HEK293T (cell line): ENCODE data around the gene ARPP19.
"Not testable (repeated sequence)": the region's sequence is repeated elsewhere in the genome, so short reads cannot be mapped to it uniquely, and the experiment has no call there.

ENCODE experiments used
- BHLHE40 ChIP-seq: fragments of 450-650 bp; IDR thresholded peaks from 2 replicates; pipeline ENCODE4 v1.6.1; 2016; ENCODE audit warnings: mild to moderate bottlenecking, moderate library complexity, borderline replicate concordance
- CTBP1 ChIP-seq: fragments of 450-650 bp; IDR thresholded peaks from 2 replicates; pipeline ENCODE4 v1.6.1; 2016; ENCODE audit warnings: borderline replicate concordance
- FOXA1 ChIP-seq: fragments of 450-650 bp; IDR thresholded peaks from 2 replicates; pipeline ENCODE4 v1.6.1; 2016; ENCODE audit warnings: mild to moderate bottlenecking
- FOXK2 ChIP-seq: fragments of 450-650 bp; IDR thresholded peaks from 2 replicates; pipeline ENCODE4 v1.6.1; 2016; ENCODE audit warnings: mild to moderate bottlenecking
- FOXM1 ChIP-seq: fragments of 450-650 bp; IDR thresholded peaks from 2 replicates; pipeline ENCODE4 v1.6.1; 2017; ENCODE audit warnings: mild to moderate bottlenecking, borderline replicate concordance
- L3MBTL2 ChIP-seq: fragments of 450-650 bp; conservative IDR thresholded peaks from 2 replicates; pipeline ENCODE4 v1.6.1; 2016; ENCODE audit warnings: mild to moderate bottlenecking
- NFRKB ChIP-seq: fragments of 450-650 bp; IDR thresholded peaks from 2 replicates; pipeline ENCODE4 v1.6.1; 2016; ENCODE audit warnings: mild to moderate bottlenecking, moderate library complexity
- SP1 ChIP-seq: fragments of 450-650 bp; IDR thresholded peaks from 2 replicates; pipeline ENCODE4 v1.6.1; 2017
- TF ChIP-seq, protein P1 (sequence below): fragments of 450-650 bp; IDR thresholded peaks from 2 replicates; pipeline ENCODE4 v1.6.1; 2016

DNA sequence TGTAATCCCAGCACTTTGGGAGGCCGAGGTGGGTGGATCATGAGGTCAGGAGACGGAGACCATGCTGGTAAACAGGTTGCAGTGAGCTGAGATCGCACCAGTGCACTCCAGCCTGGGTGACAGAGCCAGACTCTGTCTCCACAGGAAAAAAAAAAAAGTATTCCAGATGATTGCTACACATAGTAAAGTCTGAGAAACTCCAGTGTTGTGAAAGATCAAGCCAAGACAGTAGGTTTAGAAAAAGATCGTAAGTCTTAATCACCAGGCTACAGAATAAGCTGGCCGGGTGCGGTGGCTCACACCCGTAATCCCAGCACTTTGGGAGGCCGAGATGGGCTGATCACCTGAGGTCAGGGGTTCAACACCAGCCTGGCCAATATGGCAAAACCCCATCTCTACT lies 56.0 kb downstream of the ARPP19 start:
- TF ChIP-seq L3MBTL2, BHLHE40, SP1, FOXK2, NFRKB, FOXM1, FOXA1, CTBP1: not testable (repeated sequence)
- TF ChIP-seq, protein P1, sequence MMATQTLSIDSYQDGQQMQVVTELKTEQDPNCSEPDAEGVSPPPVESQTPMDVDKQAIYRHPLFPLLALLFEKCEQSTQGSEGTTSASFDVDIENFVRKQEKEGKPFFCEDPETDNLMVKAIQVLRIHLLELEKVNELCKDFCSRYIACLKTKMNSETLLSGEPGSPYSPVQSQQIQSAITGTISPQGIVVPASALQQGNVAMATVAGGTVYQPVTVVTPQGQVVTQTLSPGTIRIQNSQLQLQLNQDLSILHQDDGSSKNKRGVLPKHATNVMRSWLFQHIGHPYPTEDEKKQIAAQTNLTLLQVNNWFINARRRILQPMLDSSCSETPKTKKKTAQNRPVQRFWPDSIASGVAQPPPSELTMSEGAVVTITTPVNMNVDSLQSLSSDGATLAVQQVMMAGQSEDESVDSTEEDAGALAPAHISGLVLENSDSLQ = not testable (repeated sequence)
